OCI-LY7 (cell line): ENCODE measurements around the gene OST4. TPM values are rescaled to one million over a fixed set of nuclear protein-coding genes. Genes with fewer than 3 reads are reported as not detected.

Experiments used
- BruUV-seq: library from RNA; stranded (reverse); fragments of 400-500 nt; replicated peaks from 2 replicates; lab custom pipeline; 2021; lab: Mats Ljungman, UMichigan
- CTCF ChIA-PET: fragments of 300-600 bp; sonication (Branson Sonifier 250); formaldehyde crosslinking; loops from one replicate; lab custom pipeline; 2022; ENCODE audit warnings: antibody characterized with exemption; ENCODE audit not compliant: unreplicated experiment; lab: Charles Lee
- POLR2A ChIA-PET: fragments of 300-600 bp; sonication (Branson Sonifier 250); formaldehyde crosslinking; loops from one replicate; lab custom pipeline; 2022; ENCODE audit warnings: antibody characterized with exemption; lab: Charles Lee
- DNase-seq: peaks from one replicate; pipeline ENCODE4 v3.0.0-alpha.2; 2015; ENCODE audit warnings: low spot score
- H2AFZ ChIP-seq: fragments of 200-600 bp; sonication (generic), shearing (Covaris generic); 2 replicates; pipeline ENCODE4 v1.6.1; 2014; ENCODE audit warnings: mild to moderate bottlenecking, antibody characterized with exemption, low read length, moderate library complexity
- H3K27ac ChIP-seq: fragments of 200-600 bp; sonication (generic); 2 replicates; pipeline ENCODE4 v1.5.1; 2014; ENCODE audit warnings: mixed run types, low read depth, mild to moderate bottlenecking, moderate library complexity, low read length, inconsistent platforms; ENCODE audit not compliant: poor library complexity, severe bottlenecking
- H3K36me3 ChIP-seq: fragments of 200-600 bp; sonication (generic); 2 replicates; pipeline ENCODE4 v1.6.1; 2014; ENCODE audit warnings: mild to moderate bottlenecking, antibody characterized with exemption, low read length, moderate library complexity, mixed read lengths; ENCODE audit not compliant: insufficient read depth
- H3K4me1 ChIP-seq: fragments of 200-600 bp; sonication (generic); 2 replicates; pipeline ENCODE4 v1.5.1; 2014; ENCODE audit warnings: mild to moderate bottlenecking, low read length; ENCODE audit not compliant: insufficient read depth, poor library complexity, severe bottlenecking
- H3K4me2 ChIP-seq: fragments of 200-600 bp; sonication (generic); 2 replicates; pipeline ENCODE4 v1.6.1; 2014; ENCODE audit warnings: mild to moderate bottlenecking, low read length
- H3K4me3 ChIP-seq: fragments of 200-600 bp; sonication (generic); 2 replicates; pipeline ENCODE4 v1.5.1; 2014; ENCODE audit warnings: mild to moderate bottlenecking, low read depth, low read length; ENCODE audit not compliant: poor library complexity, severe bottlenecking
- H3K79me2 ChIP-seq: fragments of 200-600 bp; sonication (generic); 2 replicates; pipeline ENCODE4 v1.6.1; 2016; ENCODE audit warnings: low read depth, mild to moderate bottlenecking, low read length, moderate library complexity, mixed read lengths; ENCODE audit not compliant: insufficient read depth
- H3K9me2 ChIP-seq: fragments of 200-600 bp; sonication (generic); 2 replicates; pipeline ENCODE4 v1.6.1; 2016; ENCODE audit warnings: mild to moderate bottlenecking, low read length, mixed read lengths; ENCODE audit not compliant: insufficient read depth
- H3K9me3 ChIP-seq: fragments of 200-600 bp; sonication (generic); 2 replicates; pipeline ENCODE4 v1.6.1; 2014; ENCODE audit warnings: mild to moderate bottlenecking, mixed run types, low read length, mixed read lengths
- H4K20me1 ChIP-seq: fragments of 200-600 bp; sonication (generic); 2 replicates; pipeline ENCODE4 v1.6.1; 2014; ENCODE audit warnings: mild to moderate bottlenecking, antibody characterized with exemption, low read length, moderate library complexity, mixed read lengths; ENCODE audit not compliant: insufficient read depth
- CTCF ChIP-seq: fragments of 200-600 bp; sonication (generic); conservative IDR thresholded peaks from 2 replicates; pipeline ENCODE4 v1.5.1; 2014; ENCODE audit warnings: mild to moderate bottlenecking, antibody characterized with exemption, low read length, moderate library complexity, mixed read lengths
- EZH2phosphoT487 ChIP-seq: fragments of 200-600 bp; sonication (generic); IDR thresholded peaks from 2 replicates; pipeline ENCODE4 v1.6.1; 2018; ENCODE audit warnings: low read depth, borderline replicate concordance, mild to moderate bottlenecking, mixed run types, antibody characterized with exemption, low read length, moderate library complexity, mixed read lengths
- intact Hi-C: fragments of 100-400 bp; cut with micrococcal nuclease; formaldehyde crosslinking; loops from one replicate; pipeline ENCODE4 v1.10.0; 2022; ENCODE audit not compliant: unreplicated experiment
- total RNA-seq, 2 experiments: library from RNA; depleted of rRNA in 1 of 2; stranded (reverse); fragments of >200 nt in 1 of 2; shearing (Covaris generic) in 1 of 2; gene quantifications; 2 replicates each; pipeline ENCODE4 v1.2.3, GENCODE V29; 2014 to 2022

OST4 gene
- total RNA-seq, 2 experiments from 2014 or later = 214 to 267 TPM

- Histone ChIP-seq H3K9me3 (no peaks in the 10 kb centered on the region), H3K4me1 (peaks cover 16% of the 10 kb centered on the region), H3K79me2 (peaks cover 13% of the 10 kb centered on the region; the same call in 1 of the 2 replicates), H3K4me3 (peak within 1 kb of the TSS; percentile 95), H3K27ac (peak within 1 kb of the TSS; percentile 15), H2AFZ (peak within 1 kb of the TSS; percentile 77), H3K36me3 (peaks cover 30% of the 10 kb centered on the region), H4K20me1 (no peaks in the 10 kb centered on the region), H3K9me2 (no peaks in the 10 kb centered on the region), H3K4me2 (peak within 1 kb of the TSS; percentile 89)
- TF ChIP-seq EZH2phosphoT487 (no peak), CTCF (no peak)
- BruUV-seq = no TSS peak
- DNase-seq = peak; percentile 87
- POLR2A ChIA-PET = interaction anchor here (0.6 to 4.8 kb wide), 5 partner anchors 12 to 244 kb away, joined by 3 to 29 read pairs (median 5); partner anchors contain the start of gene AGBL5
- CTCF ChIA-PET = no interaction called here
- intact Hi-C loops = loop anchor here (1.0 to 2.0 kb wide), 3 partner anchors 18 to 54 kb away; partner anchors contain the start of genes KHK and OST4
Measured at GRCh38 chr2:27032495-27033252, 38.8 kb downstream of the OST4 start, which contains the start of gene TMEM214. Gene TMEM214 (plus strand): TSS chr2:27032965. CDS start chr2:27033016, 51 bp downstream.

DNA sequence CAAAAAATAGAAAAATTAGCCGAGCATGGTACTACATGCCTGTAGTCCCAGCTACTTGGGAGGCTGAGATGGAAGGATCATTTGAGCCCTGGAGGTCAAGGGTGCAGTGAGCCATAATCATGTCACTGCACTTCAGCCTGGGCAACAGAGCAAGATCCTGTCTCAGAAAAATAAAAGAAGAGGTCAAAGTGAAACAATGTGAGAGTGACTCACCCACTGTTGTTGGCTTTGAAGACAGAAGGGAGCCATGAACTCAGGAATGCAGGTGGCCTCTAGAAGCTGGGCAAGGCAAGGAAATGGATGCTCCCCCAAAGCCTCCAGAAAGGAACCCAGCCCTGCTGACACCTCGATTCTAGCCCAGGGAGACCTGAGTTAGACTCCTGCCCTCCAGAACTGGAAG, 42.4 kb downstream of the OST4 start:
- H4K20me1 ChIP-seq = no peaks in the 10 kb centered on the region
- POLR2A ChIA-PET = interaction anchor here (0.5 kb wide), 1 partner anchor 34 kb away, joined by 5 read pairs; no protein-coding TSS in a partner anchor
- no peak overlapping the region for H2AFZ ChIP-seq
- H3K9me3 ChIP-seq = no peaks in the 10 kb centered on the region
- BruUV-seq = no TSS peak
- H3K4me1 ChIP-seq = peaks cover 9% of the 10 kb centered on the region
- no peaks in the 10 kb centered on the region for H3K9me2 ChIP-seq
- TF ChIP-seq CTCF (no peak), EZH2phosphoT487 (no peak)
- H3K4me3 ChIP-seq = no peak overlapping the region
- no peak for DNase-seq
- CTCF ChIA-PET = no interaction called here
- no peak overlapping the region for H3K27ac ChIP-seq
- no peak overlapping the region for H3K4me2 ChIP-seq
- intact Hi-C loops = no loop called here
- H3K79me2 ChIP-seq = peaks cover 11% of the 10 kb centered on the region; the same call in 1 of the 2 replicates
- H3K36me3 ChIP-seq = no peaks in the 10 kb centered on the region

DNA sequence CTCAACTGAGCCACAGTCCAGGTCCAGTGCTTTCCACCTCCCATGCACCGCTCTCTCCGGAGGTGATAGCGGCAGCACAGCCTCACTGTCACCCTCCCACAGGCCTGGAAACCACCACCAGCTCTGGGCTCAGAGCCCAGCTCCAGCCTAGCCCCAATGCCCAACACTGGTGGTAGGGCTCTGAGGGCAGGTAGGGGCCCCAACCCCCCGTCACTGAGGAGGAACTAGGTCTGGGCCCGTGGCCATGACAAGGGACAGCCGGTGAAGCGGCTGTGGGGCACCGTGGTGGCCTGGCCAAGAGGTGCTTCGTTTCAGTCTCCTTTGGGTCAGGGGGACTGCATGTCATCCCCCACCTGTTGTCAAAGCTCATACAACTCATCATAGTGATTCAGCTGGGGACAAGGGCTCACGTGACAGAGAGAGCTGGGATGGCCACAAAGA, 44.2 kb downstream of the OST4 start:
- Histone ChIP-seq H3K27ac (no peak overlapping the region), H3K4me1 (peaks cover 3% of the 10 kb centered on the region), H3K79me2 (no peaks in the 10 kb centered on the region), H3K36me3 (no peaks in the 10 kb centered on the region), H3K4me3 (no peak overlapping the region), H3K9me2 (no peaks in the 10 kb centered on the region), H3K4me2 (no peak overlapping the region), H4K20me1 (no peaks in the 10 kb centered on the region), H2AFZ (no peak overlapping the region), H3K9me3 (no peaks in the 10 kb centered on the region)
- TF ChIP-seq EZH2phosphoT487 (no peak), CTCF (no peak)
- intact Hi-C loops = no loop called here
- BruUV-seq = no TSS peak
- CTCF ChIA-PET = no interaction called here
- DNase-seq = no peak
- POLR2A ChIA-PET = no interaction called here
